GM18505 (cell line): ENCODE measurements around the gene HOXD11.

Experiments
- ATAC-seq: cut with Tn5 transposase; IDR thresholded peaks from one replicate; pipeline ENCODE4 v1.9.1; 2021; ENCODE audit not compliant: unreplicated experiment
- POLR2A ChIP-seq: IDR thresholded peaks from 4 replicates; pipeline ENCODE4 v1.6.1; 2011; ENCODE audit warnings: borderline replicate concordance; ENCODE audit not compliant: insufficient read depth, insufficient read length; ENCODE audit errors: extremely low read depth

Gene HOXD11

DNA sequence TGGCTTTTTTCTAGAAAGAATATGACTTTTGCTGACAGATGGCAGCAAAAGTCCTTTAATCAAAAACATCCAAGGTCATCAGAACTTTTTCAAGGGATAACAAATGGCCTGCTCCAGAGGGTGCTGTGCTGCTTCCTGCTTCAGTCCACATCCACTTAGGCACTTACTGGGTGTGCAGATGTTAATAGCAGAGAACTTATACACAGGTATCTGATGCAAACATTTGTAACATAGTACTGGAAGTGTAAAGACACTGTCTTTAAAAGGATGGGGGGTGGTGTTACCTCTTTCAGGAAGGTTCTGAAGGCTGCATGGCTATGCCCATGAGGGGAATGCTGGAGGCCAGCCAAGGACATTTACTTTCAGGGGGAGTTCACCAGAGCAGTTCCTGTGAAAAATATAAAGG lies 28.0 kb downstream of the HOXD11 start:
- ATAC-seq, result no peak
- TF ChIP-seq POLR2A, result no peak

DNA sequence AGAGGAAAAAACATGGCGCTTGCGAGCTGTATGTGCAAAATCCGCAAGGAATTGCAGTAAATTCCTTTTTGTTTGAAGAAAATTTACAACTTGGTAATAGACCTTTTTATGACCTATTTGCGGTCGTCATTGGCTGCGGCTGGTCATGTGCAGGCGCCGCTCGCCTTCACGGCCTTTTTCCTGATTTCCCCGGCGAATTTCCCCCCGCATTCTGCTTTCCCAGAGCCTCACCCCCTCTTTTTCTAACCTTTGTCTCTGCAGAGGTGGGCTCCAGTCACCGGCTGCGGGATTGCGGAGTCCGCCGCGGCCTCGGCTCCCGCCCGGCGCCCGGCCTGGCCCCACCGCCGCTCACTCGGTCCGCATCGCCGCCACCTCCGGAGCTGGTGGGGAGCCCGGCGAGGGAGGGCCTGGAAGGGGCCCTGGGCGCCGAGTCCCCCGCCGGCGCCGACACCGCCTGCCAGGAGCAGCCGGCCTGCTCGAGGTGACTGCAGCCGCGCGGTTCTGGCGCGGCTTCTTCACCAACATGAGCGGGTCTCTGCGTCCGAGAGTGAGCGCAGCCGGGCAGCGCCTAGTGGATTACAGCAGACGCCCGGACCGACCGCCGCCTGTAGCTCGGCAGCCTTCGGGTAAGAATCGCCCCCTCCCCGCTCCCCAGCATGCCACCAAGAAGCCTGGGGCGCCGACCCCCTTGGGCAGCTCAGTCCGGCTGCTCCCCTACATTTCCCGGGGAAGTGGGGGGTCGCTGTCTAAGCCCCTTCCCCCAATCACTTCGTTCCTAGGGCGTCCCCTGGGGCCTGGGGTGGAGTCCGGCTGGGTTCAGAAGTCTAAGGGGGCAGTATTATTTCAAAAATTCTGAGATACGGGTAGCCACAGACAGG lies 29.5 kb downstream of the HOXD11 start:
- no peak for TF ChIP-seq POLR2A
- no peak for ATAC-seq

DNA sequence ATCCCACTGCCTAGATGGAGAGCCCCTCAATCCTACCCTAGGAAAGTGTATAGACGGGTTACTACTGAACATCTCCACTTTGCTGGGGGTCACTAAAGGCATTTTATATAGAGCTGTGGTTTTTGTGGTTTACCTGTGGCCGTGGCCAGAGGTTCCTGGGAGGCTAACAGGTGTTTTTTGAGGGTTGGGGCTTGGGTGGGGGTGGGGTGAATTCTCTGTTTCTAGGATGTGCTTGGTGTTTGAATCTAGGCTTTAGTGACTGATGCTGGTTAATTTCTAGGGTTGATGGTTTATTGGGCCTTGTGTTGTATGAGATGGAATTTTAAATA lies 30.1 kb downstream of the HOXD11 start:
- no peak for ATAC-seq
- no peak for TF ChIP-seq POLR2A

DNA sequence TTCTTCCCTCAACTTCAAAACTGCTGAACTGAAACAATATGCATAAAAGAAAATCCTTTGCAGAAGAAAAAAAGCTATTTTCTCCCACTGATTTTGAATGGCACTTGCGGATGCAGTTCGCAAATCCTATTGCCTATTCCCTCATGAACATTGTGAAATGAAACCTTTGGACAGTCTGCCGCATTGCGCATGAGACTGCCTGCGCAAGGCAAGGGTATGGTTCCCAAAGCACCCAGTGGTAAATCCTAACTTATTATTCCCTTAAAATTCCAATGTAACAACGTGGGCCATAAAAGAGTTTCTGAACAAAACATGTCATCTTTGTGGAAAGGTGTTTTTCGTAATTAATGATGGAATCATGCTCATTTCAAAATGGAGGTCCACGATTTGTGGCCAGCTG lies 30.8 kb downstream of the HOXD11 start:
- ATAC-seq, result no peak
- no peak for TF ChIP-seq POLR2A

DNA sequence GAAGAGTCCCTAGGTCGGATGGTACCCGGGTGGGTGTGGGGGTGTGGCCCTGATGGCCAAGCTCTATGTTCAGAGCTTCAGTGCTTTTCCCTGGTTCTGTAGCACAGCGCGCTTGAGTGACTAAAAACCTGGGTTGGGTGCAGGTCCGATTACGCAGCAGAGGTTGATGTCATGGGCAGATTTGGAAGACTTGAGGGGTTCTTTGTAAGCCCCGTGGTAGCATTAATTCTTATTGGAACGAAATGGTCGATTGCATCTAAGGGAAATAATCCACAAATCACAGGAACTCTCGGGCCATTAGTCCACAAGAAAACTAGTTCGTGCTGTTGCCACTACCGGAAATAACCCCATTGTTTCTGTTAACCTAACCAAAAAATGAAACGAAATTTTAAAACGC lies 31.4 kb downstream of the HOXD11 start:
- ATAC-seq, result no peak
- no peak for TF ChIP-seq POLR2A

DNA sequence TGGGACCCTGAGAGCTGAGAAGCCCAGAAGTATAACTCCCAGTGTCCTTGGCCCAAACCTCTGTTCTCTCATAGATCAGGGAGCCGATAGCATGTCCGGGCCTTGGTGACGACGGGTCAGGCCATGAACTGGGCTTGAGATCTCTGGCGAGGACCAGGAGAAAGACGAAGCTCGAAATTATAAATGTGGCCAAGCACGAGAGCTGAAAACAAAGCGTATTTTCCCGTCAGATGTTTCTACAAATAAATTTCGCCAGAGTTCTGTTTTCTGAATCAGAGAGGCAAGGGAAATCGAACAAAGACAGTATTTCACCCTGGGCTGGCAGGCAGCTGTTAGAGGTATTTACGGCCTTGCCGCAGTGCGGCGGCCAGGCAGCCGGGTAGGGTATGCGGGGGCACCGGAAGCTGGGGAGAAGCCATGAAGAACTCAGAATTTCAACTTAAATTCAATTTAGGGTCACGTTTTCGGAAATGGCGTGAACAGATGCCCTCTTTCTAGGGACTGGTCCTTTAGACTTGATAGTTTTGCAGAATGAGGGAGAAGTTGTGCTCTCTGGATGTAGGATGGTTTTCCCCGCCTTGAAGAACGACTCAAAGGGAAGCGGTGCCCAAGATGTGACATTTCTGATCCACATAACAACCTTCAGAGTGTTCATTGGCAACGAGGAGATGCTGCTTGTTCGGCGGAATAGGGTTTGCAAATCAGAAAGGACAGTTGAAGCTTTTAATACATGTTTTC lies 32.0 kb downstream of the HOXD11 start:
- no peak for ATAC-seq
- no peak for TF ChIP-seq POLR2A

DNA sequence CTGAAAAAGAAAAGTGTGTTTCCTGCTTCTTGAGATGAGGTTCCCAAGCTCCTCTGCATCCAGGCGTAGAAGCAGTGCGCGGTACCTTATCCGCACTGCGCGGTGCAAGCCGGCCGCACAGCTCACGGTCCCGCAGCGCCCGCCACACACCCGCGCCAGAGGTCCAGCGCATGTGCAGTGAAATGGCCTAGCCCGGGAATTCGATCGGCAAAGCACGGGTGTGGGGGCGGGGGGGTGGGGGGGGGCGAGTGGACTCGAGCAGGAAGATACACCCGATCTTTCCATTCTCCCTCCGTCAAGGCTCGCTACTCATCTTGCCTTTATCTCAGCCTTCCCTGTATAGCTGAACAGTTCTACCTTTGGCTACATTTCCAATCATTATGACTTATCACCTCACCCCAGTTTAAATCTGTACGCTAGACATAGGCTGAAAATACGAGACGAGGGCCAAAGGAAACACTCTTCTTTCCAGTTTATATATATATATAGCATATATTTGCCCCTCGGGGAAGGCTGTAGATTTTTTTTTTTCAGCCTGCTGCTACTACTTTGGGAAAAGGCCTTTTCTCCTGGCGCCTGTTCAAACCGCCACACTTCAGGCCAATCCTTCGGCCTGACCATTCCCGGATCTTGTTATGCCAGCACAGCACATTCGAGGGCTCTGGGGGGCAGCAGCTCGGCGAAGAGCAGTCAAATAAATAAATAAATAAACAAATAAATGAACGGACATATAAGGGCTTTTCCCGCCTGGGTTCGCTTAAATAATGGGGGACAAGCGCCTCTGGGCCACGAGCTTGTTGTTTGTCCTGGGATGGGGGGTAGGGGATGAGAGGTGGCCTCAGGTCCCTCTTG lies 32.8 kb downstream of the HOXD11 start:
- TF ChIP-seq POLR2A, result no peak
- no peak for ATAC-seq

DNA sequence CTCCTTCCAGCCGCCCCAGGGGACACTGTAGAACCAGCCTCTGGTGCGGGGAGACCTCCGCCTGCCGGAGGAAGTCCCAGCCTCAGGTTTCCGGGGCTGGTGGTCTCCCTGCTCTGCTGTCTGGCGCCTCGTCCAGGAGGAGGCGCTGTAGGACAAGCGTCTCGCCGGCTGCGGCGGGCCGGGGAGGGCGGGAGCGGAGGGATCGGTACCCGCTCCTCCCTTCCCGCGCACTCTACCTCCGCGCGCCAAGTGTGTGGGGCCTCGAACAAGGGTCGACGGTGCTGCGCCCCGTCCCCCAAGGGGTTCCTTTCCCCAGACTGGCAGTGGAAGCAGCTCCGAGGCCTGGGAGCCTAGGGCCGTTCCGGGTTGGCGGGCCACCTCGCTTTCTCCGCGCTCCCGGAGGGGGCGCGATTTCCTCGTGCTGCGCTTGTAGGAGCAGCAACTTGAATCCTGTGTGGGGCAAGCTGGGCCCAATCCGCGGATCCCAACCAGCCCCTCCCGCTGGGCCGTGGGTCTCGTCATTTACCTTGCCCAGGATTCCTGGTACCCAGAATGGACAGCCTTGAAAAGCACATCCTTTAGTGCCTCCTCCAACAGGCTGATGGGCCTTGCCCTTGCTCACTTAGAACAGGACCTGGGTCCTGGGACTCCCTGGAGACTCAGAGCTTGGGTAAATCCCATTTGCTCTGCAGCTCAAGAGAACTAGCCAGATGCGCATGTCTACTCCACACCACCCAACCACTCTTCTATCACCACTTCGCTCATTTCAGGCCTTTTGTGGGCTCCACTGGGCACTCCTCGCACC lies 33.6 kb downstream of the HOXD11 start:
- no peak for TF ChIP-seq POLR2A
- peak; percentile 92 for ATAC-seq

DNA sequence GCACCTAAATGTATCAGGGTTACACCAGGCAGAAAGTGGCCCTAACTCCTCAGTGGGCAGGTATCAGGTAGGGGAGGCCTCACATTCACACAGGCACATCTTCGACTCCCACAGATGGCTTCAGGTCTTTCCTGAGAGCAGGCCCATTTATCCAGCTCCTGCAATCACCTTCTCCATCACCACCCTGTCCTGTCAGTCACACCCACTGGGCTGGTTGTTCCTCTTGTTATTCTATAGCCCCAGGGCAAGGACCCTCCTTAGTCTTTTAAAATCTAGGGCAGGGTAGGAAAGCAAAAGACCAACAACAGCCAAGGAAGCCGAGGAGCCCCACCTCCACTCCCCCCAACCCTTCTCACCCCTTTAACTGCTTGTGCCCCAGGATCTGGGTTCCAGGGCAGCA lies 35.2 kb downstream of the HOXD11 start:
- no peak for TF ChIP-seq POLR2A
- no peak for ATAC-seq

DNA sequence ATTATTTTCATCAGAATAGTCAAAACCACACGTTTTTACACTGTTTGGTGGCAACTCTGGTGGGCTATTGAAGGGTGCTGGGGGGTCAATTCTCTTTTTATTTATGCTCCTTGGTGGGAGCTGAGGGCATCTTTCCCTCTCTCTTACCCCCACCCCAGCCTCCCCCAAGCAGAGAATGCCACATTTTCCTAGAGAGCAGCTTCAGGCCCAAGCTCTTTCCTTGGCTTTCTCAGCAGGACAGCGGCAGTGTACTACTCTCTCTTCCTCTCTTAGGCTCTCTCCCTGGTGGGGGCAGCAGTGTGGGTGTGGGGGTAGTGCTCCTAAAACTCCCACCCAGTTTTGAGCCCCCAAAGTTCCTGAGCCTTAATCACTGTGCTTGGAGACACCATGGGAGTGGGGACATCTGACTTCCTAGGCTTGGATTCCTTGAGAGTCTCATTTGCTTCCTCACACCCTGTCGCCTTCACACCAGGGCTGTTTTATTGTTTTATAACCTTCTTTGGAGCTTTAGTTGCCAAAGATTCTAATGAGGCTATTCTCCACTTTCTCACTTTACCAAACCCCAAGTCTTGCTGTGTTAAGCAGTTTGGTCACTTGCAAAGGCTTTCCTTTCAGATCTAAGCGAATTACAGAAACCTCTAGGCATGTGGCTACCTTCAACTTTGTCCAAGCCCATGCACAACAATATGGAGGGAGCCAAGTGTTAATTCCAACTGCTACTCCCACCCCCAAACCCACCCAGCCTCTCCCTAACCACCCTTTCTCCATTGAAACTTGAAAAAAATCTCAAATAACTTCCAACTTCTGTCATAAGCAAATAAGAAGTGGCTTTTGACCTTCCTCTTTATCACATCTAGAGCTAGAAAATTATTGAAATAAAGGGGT lies 38.2 kb downstream of the HOXD11 start:
- no peak for ATAC-seq
- no peak for TF ChIP-seq POLR2A

DNA sequence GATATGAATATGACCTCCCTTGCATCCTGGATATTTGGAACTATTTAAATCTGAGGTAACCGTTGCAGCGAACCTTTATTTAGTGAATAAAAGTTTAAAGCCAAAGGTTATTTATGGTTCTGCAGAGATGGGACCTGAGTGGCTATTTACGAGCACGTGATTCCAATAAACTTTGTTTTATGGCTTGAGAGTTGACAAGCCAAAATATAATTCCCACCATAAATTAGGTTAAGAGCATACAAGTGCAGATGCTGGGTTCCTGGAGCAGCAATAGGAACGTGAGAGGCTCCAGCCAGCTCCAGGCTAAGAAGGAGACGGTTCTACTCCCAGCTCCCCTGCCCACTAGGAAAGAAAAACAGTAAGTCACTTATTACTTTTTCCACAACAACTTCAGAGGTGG lies 39.0 kb downstream of the HOXD11 start:
- ATAC-seq, result no peak
- no peak for TF ChIP-seq POLR2A

DNA sequence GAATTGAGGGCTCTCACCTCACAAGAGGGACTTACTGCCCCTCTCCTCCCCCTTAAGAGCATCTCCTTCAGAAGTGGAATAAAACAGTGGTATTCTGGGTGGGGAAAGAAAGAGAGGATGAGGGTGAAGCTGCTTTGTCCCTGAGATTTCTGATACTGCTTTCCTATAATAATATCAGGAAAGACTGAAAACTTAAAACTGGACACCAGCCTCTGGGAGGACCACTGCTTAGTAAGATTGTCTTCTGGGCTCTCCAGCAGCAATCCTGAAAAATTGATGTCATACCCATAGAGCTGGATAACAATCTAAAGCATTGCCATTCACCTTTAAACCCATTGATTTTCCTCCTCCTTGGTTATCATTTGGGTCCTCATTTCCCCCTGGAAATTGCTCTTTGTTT lies 39.6 kb downstream of the HOXD11 start:
- TF ChIP-seq POLR2A, result no peak
- no peak for ATAC-seq
